Hepatocyte (in vitro differentiated cells): ENCODE data around the gene TRNP1. TPM values are rescaled to one million over a fixed set of nuclear protein-coding genes. Genes with fewer than 3 reads are reported as not detected.

Source experiments
- DNase-seq: peaks from one replicate; pipeline ENCODE4 v3.0.0-alpha.2; 2016; ENCODE audit warnings: low spot score
- H2AFZ ChIP-seq: fragments of 200-600 bp; sonication (generic); 2 replicates; pipeline ENCODE4 v1.6.0; 2016; ENCODE audit warnings: antibody characterized with exemption, mild to moderate bottlenecking
- H3K27ac ChIP-seq: fragments of 200-600 bp; sonication (generic); 2 replicates; pipeline ENCODE4 v1.5.1; 2016; ENCODE audit warnings: mild to moderate bottlenecking
- H3K27me3 ChIP-seq: fragments of 200-600 bp; sonication (generic); 2 replicates; pipeline ENCODE4 v1.6.1; 2016
- H3K36me3 ChIP-seq: fragments of 200-600 bp; sonication (generic); replicated peaks from 2 replicates; pipeline ENCODE4 v1.5.1; 2016; ENCODE audit warnings: low read depth; ENCODE audit not compliant: insufficient read depth
- H3K4me1 ChIP-seq: fragments of 200-600 bp; sonication (generic); 2 replicates; pipeline ENCODE4 v1.5.1; 2016; ENCODE audit warnings: mild to moderate bottlenecking, moderate library complexity; ENCODE audit not compliant: insufficient read depth
- H3K4me2 ChIP-seq: fragments of 200-600 bp; sonication (generic); 2 replicates; pipeline ENCODE4 v1.6.0; 2016
- H3K4me3 ChIP-seq: fragments of 200-600 bp; sonication (generic); 2 replicates; pipeline ENCODE4 v1.5.1; 2016; ENCODE audit warnings: mild to moderate bottlenecking
- H3K79me2 ChIP-seq: fragments of 200-600 bp; sonication (generic); 2 replicates; pipeline ENCODE4 v1.6.0; 2017; ENCODE audit warnings: mild to moderate bottlenecking
- H3K9me2 ChIP-seq: fragments of 200-600 bp; sonication (generic); replicated peaks from 2 replicates; pipeline ENCODE4 v1.6.0; 2017; ENCODE audit warnings: mild to moderate bottlenecking; ENCODE audit not compliant: insufficient read depth
- H3K9me3 ChIP-seq: fragments of 200-600 bp; sonication (generic); 2 replicates; pipeline ENCODE4 v1.5.1; 2016; ENCODE audit warnings: low read depth, mild to moderate bottlenecking
- H4K20me1 ChIP-seq: fragments of 200-600 bp; sonication (generic); 2 replicates; pipeline ENCODE4 v1.6.0; 2016; ENCODE audit warnings: mild to moderate bottlenecking; ENCODE audit not compliant: insufficient read depth, poor library complexity, severe bottlenecking
- EZH2 ChIP-seq: fragments of 200-600 bp; sonication (generic); IDR thresholded peaks from 2 replicates; pipeline ENCODE4 v1.6.1; 2016; ENCODE audit warnings: antibody characterized with exemption, mild to moderate bottlenecking, borderline replicate concordance
- EZH2phosphoT487 ChIP-seq: fragments of 200-600 bp; sonication (generic); IDR thresholded peaks from one replicate; pipeline ENCODE4 v1.6.1; 2018; ENCODE audit warnings: antibody characterized with exemption, mild to moderate bottlenecking, low read depth, moderate library complexity; ENCODE audit not compliant: unreplicated experiment, severe bottlenecking
- WGBS: methylation state at CpG from one replicate; pipeline ENCODE4 v1.1.6; 2016; ENCODE audit warnings: low lambda C conversion rate; ENCODE audit errors: missing lambda C conversion rate; 5-methylcytosine and 5-hydroxymethylcytosine counted together
- polyA plus RNA-seq: library from polyadenylated mRNA; unstranded; fragments of >200 nt; fragmentation: Nextera tagmentation; extraction: Ambion mirVana; gene quantifications from 2 replicates; pipeline ENCODE4 v1.2.1, GENCODE V29; 2016
- total RNA-seq: library from RNA; depleted of rRNA; stranded (reverse); fragments of >200 nt; gene quantifications from 2 replicates; pipeline ENCODE4 v1.2.3, GENCODE V29; 2014
- TF ChIP-seq, protein P1 (sequence below): fragments of 200-600 bp; sonication (generic); IDR thresholded peaks from 2 replicates; pipeline ENCODE4 v1.5.1; 2016; ENCODE audit warnings: antibody characterized with exemption, mild to moderate bottlenecking; ENCODE audit not compliant: poor library complexity

Gene TRNP1
- total and polyA plus RNA-seq, 2 experiments from 2014 or later = 67.4 to 137 TPM

DNA sequence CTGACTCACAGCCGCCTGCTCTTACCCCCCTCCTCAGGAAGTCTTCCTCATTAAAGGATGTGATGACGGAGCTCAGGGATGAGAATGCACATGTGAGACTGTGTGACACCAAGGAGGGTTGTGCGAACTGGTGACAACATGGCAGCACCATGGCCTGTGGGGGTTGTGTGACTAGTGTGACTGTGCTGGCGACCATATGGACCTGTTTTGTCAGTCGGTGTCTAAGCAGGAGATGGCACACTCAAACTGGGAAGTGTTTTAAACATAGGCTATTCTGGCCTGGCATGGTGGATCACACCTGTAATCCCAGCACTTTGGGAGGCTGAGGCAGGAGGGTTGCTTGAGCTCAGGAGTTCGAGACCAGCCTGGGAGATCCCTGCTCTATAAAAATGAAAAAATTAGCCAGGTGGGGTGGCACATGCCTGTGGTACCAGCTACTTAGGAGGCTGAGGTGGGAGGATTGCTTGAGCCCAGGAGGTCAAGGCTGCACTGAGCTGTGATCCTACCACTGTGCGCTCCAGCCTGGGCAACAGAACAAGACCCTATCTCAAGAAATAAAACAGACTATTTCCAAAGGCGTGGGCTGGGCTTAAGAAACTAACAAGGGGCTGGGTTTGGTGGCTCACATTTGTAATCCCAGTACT, 7.4 kb downstream of the TRNP1 start:
- H4K20me1 ChIP-seq = peaks cover under 1% of the 10 kb centered on the region
- H3K27ac ChIP-seq = peak overlapping the region; percentile 76
- TF ChIP-seq EZH2phosphoT487 = no peak
- no peak for TF ChIP-seq EZH2
- TF ChIP-seq, protein P1, sequence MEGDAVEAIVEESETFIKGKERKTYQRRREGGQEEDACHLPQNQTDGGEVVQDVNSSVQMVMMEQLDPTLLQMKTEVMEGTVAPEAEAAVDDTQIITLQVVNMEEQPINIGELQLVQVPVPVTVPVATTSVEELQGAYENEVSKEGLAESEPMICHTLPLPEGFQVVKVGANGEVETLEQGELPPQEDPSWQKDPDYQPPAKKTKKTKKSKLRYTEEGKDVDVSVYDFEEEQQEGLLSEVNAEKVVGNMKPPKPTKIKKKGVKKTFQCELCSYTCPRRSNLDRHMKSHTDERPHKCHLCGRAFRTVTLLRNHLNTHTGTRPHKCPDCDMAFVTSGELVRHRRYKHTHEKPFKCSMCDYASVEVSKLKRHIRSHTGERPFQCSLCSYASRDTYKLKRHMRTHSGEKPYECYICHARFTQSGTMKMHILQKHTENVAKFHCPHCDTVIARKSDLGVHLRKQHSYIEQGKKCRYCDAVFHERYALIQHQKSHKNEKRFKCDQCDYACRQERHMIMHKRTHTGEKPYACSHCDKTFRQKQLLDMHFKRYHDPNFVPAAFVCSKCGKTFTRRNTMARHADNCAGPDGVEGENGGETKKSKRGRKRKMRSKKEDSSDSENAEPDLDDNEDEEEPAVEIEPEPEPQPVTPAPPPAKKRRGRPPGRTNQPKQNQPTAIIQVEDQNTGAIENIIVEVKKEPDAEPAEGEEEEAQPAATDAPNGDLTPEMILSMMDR = no peak
- no peaks in the 10 kb centered on the region for H3K9me2 ChIP-seq
- DNase-seq = peak; percentile 11
- no peaks in the 10 kb centered on the region for H3K9me3 ChIP-seq
- H3K4me3 ChIP-seq = no peak overlapping the region
- H3K27me3 ChIP-seq = no peaks in the 10 kb centered on the region
- H3K4me1 ChIP-seq = peaks cover 56% of the 10 kb centered on the region
- H3K36me3 ChIP-seq = no peaks in the 10 kb centered on the region
- no peak overlapping the region for H2AFZ ChIP-seq
- WGBS = 90% methylated on average over 8 of the region's 8 CpGs
- no peak overlapping the region for H3K4me2 ChIP-seq
- H3K79me2 ChIP-seq = peaks cover 23% of the 10 kb centered on the region

DNA sequence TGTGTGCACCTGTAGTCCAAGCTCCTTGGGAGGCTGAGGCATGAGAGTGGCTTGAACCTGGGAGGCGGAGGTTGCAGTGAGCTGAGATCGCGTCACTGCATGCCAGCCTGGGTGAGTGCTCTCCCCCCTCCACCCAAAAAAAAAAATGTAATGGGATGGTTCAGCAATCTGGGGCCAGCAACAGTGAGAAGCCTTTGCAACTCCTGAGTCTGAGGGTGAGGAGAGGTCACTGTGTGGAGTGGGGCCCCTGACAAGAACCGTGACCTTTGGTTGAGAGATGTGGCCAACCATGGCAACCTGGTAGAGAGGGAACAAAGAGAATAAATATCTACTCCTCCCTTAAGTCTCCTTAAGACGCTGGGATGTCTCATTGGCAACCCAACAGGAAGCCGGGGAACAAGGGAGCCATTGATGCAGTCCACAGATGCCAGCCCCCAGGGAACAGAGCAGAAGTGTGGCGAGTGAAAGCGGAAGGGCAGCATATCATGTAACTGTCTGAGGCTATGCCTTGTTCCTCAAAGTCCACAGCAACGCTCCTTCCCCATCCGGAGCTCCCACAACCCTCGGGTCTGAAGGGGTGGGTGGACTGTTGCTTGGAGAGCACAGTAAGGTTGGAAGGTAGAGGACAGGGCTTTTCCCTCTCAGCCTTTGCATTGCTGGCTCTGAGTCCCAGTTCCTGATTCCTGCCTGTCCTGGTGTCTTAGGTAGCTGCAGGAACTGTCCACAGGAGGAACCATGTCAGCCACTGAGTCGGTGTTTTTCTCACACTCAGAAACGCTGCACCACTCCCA, 8.3 kb downstream of the TRNP1 start:
- peaks cover 53% of the 10 kb centered on the region for H3K4me1 ChIP-seq
- H3K36me3 ChIP-seq = no peaks in the 10 kb centered on the region
- H4K20me1 ChIP-seq = no peaks in the 10 kb centered on the region
- no peaks in the 10 kb centered on the region for H3K9me2 ChIP-seq
- H2AFZ ChIP-seq = no peak overlapping the region
- H3K79me2 ChIP-seq = peaks cover 16% of the 10 kb centered on the region
- H3K4me2 ChIP-seq = no peak overlapping the region
- no peak overlapping the region for H3K4me3 ChIP-seq
- H3K9me3 ChIP-seq = no peaks in the 10 kb centered on the region
- WGBS = 78% methylated on average over 13 of the region's 13 CpGs
- TF ChIP-seq, protein P1 = no peak
- TF ChIP-seq EZH2phosphoT487 (no peak), EZH2 (no peak)
- no peaks in the 10 kb centered on the region for H3K27me3 ChIP-seq
- DNase-seq = peak; percentile 34
- H3K27ac ChIP-seq = peak overlapping the region; percentile 76

DNA sequence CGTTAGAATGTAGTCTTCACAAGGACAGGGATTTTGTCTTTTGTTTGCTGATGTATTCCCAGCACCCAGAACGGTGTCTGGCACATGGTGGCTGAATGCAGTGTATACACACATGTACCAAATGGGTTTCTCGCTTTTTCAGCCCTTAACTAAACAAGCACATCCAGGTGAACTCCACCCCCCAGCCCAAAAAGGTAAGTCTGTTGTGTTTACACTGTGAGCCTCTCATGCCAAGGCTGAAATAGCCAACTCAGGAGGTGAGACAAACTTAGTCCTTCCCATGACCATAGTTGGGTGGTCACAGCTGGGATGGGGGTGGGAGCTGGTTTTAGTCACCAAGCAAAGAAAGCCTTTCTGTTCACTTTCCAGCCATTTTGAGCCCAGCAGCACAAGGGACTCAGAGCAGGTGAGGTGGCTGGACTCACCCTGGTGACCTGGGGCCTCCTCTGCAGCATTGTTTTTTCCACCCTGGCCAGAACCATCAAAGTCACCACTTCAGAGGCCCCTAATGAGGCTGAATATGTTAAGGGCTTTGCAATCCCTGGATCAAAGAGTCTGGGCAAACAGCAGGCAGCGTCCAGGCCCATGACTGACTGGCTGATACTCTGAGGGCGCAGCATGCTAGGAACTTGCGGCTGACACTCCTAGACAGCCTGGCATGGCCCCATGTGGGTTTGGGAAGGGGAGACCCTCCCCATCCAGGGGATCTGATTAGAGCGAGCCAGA, 10.4 kb downstream of the TRNP1 start:
- peak overlapping the region; percentile 51 for H3K27ac ChIP-seq
- no peaks in the 10 kb centered on the region for H4K20me1 ChIP-seq
- peaks cover 7% of the 10 kb centered on the region for H3K79me2 ChIP-seq
- H3K36me3 ChIP-seq = no peaks in the 10 kb centered on the region
- TF ChIP-seq, protein P1 = no peak
- no peaks in the 10 kb centered on the region for H3K9me2 ChIP-seq
- peak overlapping the region; percentile 42 for H3K4me2 ChIP-seq
- WGBS = 60% methylated on average over 7 of the region's 7 CpGs
- no peak overlapping the region for H3K4me3 ChIP-seq
- no peak overlapping the region for H2AFZ ChIP-seq
- DNase-seq = peak; percentile 27
- H3K4me1 ChIP-seq = peaks cover 53% of the 10 kb centered on the region
- H3K9me3 ChIP-seq = no peaks in the 10 kb centered on the region
- H3K27me3 ChIP-seq = no peaks in the 10 kb centered on the region
